Activated CD4-positive, alpha-beta T cell treated with anti-CD3 and anti-CD28 coated beads, Interleukin-2, amount 10 ng/mL, durations not matched to agents 24 days and 14 days (primary cell): Measurements from ENCODE around the gene MRPL24. TPM values are rescaled to one million over a fixed set of nuclear protein-coding genes. Genes with fewer than 3 reads are reported as not detected.

Source experiments
- DNase-seq: peaks from one replicate; pipeline ENCODE4 v3.0.0; 2022
- H3K27ac Mint-ChIP-seq: one replicate; pipeline ENCODE4 v1.8.0; 2022; ENCODE audit warnings: mild to moderate bottlenecking, mixed read lengths
- H3K27me3 Mint-ChIP-seq: one replicate; pipeline ENCODE4 v1.8.0; 2022; ENCODE audit warnings: mixed read lengths
- H3K36me3 Mint-ChIP-seq: one replicate; pipeline ENCODE4 v1.8.0; 2022; ENCODE audit warnings: low read depth, mild to moderate bottlenecking, mixed read lengths
- H3K4me1 Mint-ChIP-seq: one replicate; pipeline ENCODE4 v1.8.0; 2021; ENCODE audit warnings: mixed read lengths
- H3K4me3 Mint-ChIP-seq: one replicate; pipeline ENCODE4 v1.8.0; 2022; ENCODE audit warnings: mild to moderate bottlenecking, moderate library complexity, mixed read lengths
- H3K9me3 Mint-ChIP-seq: one replicate; pipeline ENCODE4 v1.8.0; 2021; ENCODE audit warnings: mixed read lengths
- intact Hi-C: fragments of 100-400 bp; cut with micrococcal nuclease; formaldehyde crosslinking; loops from one replicate; pipeline ENCODE4 v1.15.1; 2023
- total RNA-seq: library from RNA; stranded (reverse); gene quantifications from 2 replicates; pipeline ENCODE4 v1.2.3, GENCODE V29; 2022

MRPL24 gene
- total RNA-seq, 1 donor from 2014 or later, result 134 TPM

DNA sequence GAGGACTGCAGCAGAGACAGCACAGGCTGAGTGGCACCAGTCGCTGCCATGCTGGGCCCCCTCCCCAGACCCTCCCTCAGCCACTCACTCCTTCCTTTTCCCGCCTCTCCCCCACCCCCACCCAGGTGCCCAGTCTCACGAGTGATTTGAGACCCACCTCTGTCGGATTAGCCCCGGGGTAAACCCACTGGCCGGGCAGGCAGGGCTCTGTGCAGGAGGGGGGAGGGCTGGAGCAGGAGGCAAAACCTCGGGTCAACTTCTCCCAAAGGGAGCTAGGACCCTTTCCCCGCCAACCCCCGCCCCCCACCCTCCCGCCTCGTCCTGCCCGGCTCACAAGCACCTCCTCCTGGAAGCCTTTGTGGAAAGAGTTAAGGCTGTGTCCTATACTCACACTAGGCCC, 3.5 kb upstream of the MRPL24 start:
- no peaks in the 10 kb centered on the region for H3K9me3 Mint-ChIP-seq
- no peak overlapping the region for H3K27ac Mint-ChIP-seq
- H3K27me3 Mint-ChIP-seq, result no peaks in the 10 kb centered on the region
- intact Hi-C loops, result loop anchor here (5.0 kb wide), 1 partner anchor 73 kb away; the partner anchor contains the start of gene SH2D2A
- peaks cover 48% of the 10 kb centered on the region for H3K4me1 Mint-ChIP-seq
- no peak overlapping the region for H3K4me3 Mint-ChIP-seq
- no peak for DNase-seq
- H3K36me3 Mint-ChIP-seq, result peaks cover 65% of the 10 kb centered on the region

DNA sequence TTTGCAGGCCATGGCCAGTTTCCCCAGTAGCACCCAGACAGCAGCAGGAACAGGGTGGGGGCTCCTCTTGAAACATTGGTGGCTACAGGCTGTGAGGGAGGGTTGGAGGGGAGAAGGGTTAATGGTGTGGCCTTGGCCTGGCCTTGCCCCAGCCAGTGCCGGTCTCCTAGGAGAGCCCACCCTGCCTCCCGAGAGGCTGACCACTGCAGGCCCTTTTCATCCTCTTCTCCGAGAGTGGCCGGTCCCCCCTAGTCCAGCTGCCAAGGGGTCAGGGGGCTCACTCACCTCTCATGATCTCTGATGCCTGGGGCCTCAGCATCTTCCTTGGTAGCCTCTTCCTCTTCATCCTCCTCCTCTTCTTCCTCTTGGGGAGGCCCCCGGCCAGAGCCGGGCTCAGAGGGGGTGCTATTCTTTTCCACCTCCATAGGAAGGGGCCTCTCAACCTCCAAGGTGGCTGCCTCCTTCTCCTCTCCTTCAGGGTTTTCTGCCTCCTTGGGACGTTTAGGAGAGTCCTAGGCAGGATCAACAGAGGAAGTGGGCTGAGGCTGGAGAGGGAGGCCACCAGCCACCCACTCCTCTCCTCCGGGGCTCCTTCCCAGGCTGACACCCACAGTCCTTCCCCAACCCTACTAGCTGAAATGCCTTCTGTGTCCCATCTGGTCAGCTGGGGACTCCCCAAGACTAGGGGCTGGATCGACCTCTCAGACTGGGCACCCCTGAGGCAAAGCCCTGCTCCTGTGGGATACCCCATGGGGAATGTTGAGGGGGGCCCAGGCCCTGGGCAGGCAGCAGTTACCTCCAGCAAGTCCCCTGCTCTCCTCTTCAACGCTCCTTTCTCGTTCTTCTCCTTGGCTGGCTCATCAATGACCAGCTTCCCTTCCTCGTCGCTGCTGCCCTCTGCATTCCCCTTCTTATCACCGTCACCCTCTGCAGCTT, 2.7 kb upstream of the MRPL24 start:
- intact Hi-C loops, result loop anchor here (5.0 kb wide), 1 partner anchor 74 kb away; the partner anchor contains the start of gene SH2D2A
- Mint-ChIP-seq H3K36me3 (peaks cover 63% of the 10 kb centered on the region), H3K9me3 (no peaks in the 10 kb centered on the region), H3K27me3 (no peaks in the 10 kb centered on the region), H3K4me1 (peaks cover 41% of the 10 kb centered on the region), H3K4me3 (no peak overlapping the region), H3K27ac (peak overlapping the region; percentile 68)
- peak; percentile 60 for DNase-seq

DNA sequence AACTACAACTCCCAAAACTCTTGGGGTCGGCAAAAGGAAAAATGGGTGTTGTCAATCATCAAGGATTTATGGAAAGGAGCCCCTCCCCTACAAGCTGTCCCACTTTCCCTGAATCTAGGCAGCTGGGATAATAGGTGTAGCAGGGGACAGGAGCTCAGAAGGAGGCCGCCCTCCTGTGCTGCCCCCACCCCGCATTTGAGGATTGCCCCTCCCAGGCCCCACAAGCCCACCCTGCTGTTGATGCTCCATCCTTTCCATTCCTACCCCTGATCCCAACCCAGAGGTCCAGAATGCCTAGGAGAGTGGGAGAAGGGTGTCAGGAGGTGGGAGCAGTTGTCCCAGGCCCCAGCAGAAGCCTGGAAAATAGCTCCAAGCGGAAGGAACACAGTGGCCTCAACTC, 1.9 kb upstream of the MRPL24 start:
- H3K4me1 Mint-ChIP-seq, result peaks cover 34% of the 10 kb centered on the region
- peaks cover 67% of the 10 kb centered on the region for H3K36me3 Mint-ChIP-seq
- H3K27me3 Mint-ChIP-seq, result no peaks in the 10 kb centered on the region
- peak overlapping the region; percentile 48 for H3K27ac Mint-ChIP-seq
- intact Hi-C loops, result loop anchor here (5.0 kb wide), 1 partner anchor 74 kb away; the partner anchor contains the start of gene SH2D2A
- DNase-seq, result no peak
- H3K4me3 Mint-ChIP-seq, result no peak overlapping the region
- H3K9me3 Mint-ChIP-seq, result no peaks in the 10 kb centered on the region

DNA sequence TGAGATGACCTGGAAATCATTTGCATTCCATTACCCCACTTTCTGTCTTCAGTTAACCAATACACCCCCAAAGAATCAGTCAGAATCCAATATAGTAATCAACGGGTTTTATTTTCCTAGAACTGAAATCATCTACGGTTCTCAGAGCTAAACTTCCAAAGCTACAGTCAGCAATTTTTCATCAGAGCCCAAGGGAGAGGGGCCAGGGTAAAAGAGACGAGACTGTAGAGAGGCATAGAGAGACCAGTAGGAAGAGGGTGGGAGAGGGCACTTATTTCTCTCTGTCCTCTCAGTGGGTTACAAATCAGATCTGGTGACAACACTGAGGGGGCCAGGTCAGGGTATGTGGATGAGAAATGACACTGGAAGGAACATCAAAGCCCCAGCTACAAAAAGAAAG, 1.1 kb upstream of the MRPL24 start:
- no peaks in the 10 kb centered on the region for H3K9me3 Mint-ChIP-seq
- H3K4me3 Mint-ChIP-seq, result peak overlapping the region; percentile 98
- peaks cover 66% of the 10 kb centered on the region for H3K36me3 Mint-ChIP-seq
- intact Hi-C loops, result loop anchor here (5.0 kb wide), 1 partner anchor 75 kb away; the partner anchor contains the start of gene SH2D2A
- peaks cover 29% of the 10 kb centered on the region for H3K4me1 Mint-ChIP-seq
- H3K27ac Mint-ChIP-seq, result peak overlapping the region; percentile 96
- H3K27me3 Mint-ChIP-seq, result no peaks in the 10 kb centered on the region
- peak; percentile 60 for DNase-seq

DNA sequence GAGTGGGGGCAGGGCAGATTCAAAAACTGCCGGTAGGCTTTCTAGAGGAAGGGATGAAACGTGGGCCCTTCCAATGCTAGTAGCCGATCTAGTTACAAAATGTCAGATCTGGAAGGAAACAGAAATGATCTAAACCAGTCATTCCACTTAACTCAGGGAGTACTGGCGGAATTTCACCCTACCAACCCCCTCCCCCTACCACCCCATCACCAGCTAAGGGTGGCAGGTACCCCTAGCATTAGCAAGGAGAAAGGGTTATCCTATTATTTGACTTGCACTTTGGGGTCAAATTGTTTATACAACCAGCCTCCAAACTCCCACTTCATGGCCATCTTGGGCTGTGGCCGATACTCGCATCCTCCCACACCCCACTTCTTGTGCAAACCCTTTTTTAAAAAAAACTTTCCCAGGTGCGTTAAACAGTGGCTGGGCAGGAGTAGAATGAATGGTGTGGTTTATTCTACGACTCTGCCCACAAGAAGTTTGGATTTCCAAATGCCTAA, 644 bp upstream of the MRPL24 start:
- DNase-seq, result no peak
- Mint-ChIP-seq H3K36me3 (peaks cover 65% of the 10 kb centered on the region), H3K27ac (peak overlapping the region; percentile 96), H3K27me3 (no peaks in the 10 kb centered on the region), H3K9me3 (no peaks in the 10 kb centered on the region), H3K4me1 (peaks cover 28% of the 10 kb centered on the region), H3K4me3 (peak overlapping the region; percentile 98)
- intact Hi-C loops, result loop anchor here (1.0 to 5.0 kb wide), 4 partner anchors 10 to 76 kb away; partner anchors contain the start of genes HDGF, ISG20L2, METTL25B and PRCC

DNA sequence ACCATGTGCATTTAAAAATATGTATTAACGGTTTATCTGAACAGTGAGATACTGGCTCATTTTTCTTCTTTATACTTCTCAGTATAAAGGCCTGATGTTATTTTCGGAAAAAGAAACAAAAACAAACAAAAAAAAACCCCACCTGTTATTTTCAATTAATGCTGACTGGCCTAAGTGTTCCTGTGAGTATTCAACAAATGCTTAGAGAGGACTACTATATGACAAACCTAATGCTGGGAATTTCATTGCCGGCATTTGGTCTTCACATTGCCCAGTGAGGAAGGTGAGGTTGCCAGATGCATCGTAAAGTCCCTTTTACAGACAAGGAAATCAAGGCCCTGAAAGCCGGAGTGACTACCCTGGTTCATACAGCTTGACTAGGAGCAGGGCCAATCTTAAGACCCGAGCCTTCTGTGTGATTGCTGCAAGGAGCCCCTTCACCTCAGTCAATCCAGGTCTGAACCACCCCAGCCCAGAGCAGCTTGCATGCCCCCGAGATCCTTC, 599 bp downstream of the MRPL24 start:
- H3K4me1 Mint-ChIP-seq, result peaks cover 20% of the 10 kb centered on the region
- no peaks in the 10 kb centered on the region for H3K27me3 Mint-ChIP-seq
- H3K36me3 Mint-ChIP-seq, result peaks cover 62% of the 10 kb centered on the region
- intact Hi-C loops, result loop anchor here (5.0 kb wide), 1 partner anchor 77 kb away; the partner anchor contains the start of gene SH2D2A
- no peak for DNase-seq
- no peaks in the 10 kb centered on the region for H3K9me3 Mint-ChIP-seq
- H3K4me3 Mint-ChIP-seq, result peak overlapping the region; percentile 98
- peak overlapping the region; percentile 96 for H3K27ac Mint-ChIP-seq

DNA sequence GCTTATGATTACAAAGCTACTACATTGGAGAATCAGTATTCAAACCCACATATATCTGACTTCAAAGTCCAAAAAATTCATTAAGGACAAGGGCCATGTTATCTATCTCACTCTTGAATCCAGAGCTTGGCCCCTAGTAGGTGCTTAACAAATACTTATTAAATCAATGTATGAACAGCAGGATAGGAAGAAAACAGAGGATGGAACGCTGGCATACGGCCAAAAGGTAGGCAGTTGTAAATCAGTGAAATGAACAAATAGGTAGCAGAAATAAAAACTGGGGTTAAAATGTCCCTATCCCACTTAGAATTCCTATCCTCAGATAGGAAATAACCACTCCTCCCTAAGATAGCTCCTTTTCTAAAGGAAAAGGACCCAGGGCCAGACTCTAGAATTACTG, 2.0 kb downstream of the MRPL24 start:
- H3K27ac Mint-ChIP-seq, result peak overlapping the region; percentile 16
- no peaks in the 10 kb centered on the region for H3K9me3 Mint-ChIP-seq
- intact Hi-C loops, result no loop called here
- peaks cover 15% of the 10 kb centered on the region for H3K4me1 Mint-ChIP-seq
- H3K27me3 Mint-ChIP-seq, result no peaks in the 10 kb centered on the region
- H3K36me3 Mint-ChIP-seq, result peaks cover 53% of the 10 kb centered on the region
- no peak for DNase-seq
- peak overlapping the region; percentile 61 for H3K4me3 Mint-ChIP-seq

DNA sequence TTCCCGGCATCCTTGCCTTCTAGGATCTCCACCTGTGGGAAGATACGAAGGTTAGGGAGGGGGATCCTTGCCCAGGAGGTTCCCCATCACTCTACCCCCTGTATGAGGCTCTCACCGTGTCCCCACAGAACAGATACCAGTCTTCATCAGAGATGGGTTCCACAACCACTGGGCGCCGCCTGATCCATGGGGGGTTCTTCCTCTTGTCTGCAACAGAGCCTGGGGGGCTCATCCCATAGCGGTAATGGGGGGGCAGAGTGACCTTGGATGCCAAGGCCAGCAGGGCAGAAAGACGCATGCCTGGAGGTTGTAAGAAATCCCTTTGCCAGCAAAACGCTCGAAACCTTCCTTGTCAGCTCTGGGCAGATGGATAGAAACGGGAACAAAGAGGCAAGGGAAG, 2.5 kb downstream of the MRPL24 start:
- intact Hi-C loops, result no loop called here
- H3K4me1 Mint-ChIP-seq, result peaks cover 15% of the 10 kb centered on the region
- H3K36me3 Mint-ChIP-seq, result peaks cover 48% of the 10 kb centered on the region
- no peak overlapping the region for H3K4me3 Mint-ChIP-seq
- no peaks in the 10 kb centered on the region for H3K27me3 Mint-ChIP-seq
- no peak overlapping the region for H3K27ac Mint-ChIP-seq
- H3K9me3 Mint-ChIP-seq, result no peaks in the 10 kb centered on the region
- no peak for DNase-seq

DNA sequence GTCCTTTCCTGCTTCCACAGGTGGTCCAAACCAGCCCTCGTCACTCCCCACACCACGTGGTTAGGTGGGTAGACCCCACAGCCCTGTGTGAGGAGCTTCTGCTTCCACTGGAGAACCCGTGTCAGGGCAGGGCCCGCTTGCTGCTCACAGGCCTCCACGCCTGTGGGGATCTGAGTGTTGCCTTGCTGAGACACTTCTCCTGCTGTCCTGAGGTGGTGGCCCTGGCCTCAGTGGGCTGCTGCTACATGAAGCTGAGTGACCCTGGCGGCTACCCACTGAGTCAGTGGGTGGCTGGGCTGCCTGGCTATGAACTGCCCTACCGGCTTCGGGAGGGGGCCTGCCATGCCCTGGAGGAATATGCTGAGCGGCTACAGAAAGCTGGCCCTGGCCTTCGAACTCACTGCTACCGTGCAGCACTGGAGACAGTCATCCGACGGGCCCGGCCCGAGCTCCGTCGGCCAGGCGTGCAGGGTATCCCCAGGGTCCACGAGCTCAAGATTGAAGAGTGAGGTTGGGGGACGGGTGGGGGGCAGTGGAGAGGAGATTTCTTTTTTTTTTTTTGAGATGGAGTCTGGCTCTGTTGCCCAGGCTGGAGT, 6.8 kb downstream of the MRPL24 start:
- DNase-seq, result no peak
- intact Hi-C loops, result no loop called here
- Mint-ChIP-seq H3K27me3 (no peaks in the 10 kb centered on the region), H3K27ac (no peak overlapping the region), H3K4me1 (peaks cover 7% of the 10 kb centered on the region), H3K9me3 (no peaks in the 10 kb centered on the region), H3K4me3 (no peak overlapping the region), H3K36me3 (peaks cover 34% of the 10 kb centered on the region)

DNA sequence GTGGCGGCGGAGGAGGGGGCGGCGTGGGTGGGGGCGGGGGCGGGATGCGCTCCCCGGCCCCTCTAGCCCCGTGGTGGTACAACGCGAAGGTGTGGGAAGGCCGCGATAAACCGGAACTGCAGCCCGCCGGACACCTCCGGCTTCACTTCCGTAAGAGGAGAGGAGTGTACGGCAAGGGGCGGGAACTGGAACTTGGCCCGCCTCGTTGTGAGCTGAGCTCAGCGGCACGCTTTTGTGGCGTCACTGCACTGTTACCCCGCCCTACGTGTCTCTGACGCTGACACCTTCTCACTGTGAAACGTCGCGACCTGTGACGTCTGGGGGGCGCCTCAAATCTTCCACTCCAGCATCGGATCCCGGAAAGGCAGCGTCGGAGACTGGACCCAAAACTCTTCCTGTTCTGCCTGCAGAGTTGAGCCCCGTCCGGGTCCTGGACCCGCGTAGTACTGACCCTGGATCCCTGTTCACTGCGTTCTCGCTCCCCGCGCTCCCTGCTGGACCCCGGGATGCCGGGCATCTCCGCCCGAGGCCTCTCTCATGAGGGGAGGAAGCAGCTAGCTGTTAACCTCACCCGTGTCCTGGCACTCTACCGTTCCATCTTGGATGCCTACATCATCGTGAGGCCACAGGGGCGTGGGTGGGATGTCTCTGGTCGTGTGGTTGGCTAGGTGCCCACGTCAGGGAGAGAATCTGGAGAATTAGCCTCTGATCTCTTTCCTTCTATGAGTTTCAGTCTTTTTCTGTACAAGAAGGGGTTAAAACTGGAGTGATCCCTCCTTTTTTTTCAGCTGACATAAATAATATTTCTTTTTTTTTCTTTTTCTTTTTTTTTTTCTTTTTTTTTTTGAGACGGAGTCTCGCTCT, 12.1 kb downstream of the MRPL24 start, which contains the start of gene ISG20L2:
ISG20L2 (minus strand) TSS at position 168 of the 864 bp plus-strand sequence. CDS start 1,114 bp downstream, outside the sequence.
- DNase-seq, result peak; percentile 99
- Mint-ChIP-seq H3K4me3 (no peak within 1 kb of the TSS), H3K27me3 (no peaks in the 10 kb centered on the region), H3K27ac (no peak within 1 kb of the TSS), H3K36me3 (peaks cover 23% of the 10 kb centered on the region), H3K9me3 (no peaks in the 10 kb centered on the region), H3K4me1 (peaks cover 28% of the 10 kb centered on the region)
- intact Hi-C loops, result loop anchor here (1.0 to 10.0 kb wide), 8 partner anchors 12 to 674 kb away; partner anchors contain the start of genes CRABP2, HDGF, LAMTOR2 and MRPL24

DNA sequence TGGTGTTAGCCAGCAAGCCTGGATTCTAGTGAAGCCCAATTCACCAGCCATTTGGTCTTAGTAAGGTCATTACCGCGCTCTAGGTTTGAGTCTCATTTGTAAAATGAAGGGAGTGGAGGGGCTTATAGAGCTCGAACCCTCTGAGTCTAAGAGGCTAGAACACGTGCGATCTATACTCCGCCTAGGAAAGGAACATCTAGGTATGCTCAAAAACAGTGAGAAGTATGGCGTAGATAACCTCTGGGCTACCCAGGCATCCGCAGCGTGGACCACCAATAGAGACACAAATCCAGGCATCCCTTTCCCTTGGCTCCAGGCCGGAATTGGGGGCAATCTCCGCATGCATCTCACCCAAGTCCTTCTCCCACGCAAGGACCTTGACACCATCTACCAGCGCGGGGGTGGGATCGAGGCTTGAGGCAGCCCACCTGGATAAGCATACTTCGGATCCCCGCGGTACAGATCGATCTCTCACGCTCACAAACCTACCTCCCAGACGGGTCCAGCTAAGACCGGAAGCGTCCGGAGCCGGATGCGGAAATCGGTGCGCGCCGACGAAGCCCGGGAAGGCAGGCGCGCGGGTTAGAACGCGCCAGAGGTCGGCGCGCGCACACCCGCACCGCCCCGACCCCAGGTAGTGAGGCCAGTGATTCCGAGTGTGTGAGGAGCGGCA, 12.8 kb downstream of the MRPL24 start, which contains the start of gene METTL25B:
METTL25B (plus strand) TSS at position 544 of the 673 bp plus-strand sequence. CDS start 636 bp downstream, outside the sequence.
- H3K4me3 Mint-ChIP-seq, result no peak within 1 kb of the TSS
- peaks cover 34% of the 10 kb centered on the region for H3K4me1 Mint-ChIP-seq
- peaks cover 28% of the 10 kb centered on the region for H3K36me3 Mint-ChIP-seq
- peak; percentile 95 for DNase-seq
- no peak within 1 kb of the TSS for H3K27ac Mint-ChIP-seq
- H3K27me3 Mint-ChIP-seq, result no peaks in the 10 kb centered on the region
- no peaks in the 10 kb centered on the region for H3K9me3 Mint-ChIP-seq
- intact Hi-C loops, result loop anchor here (1.0 to 10.0 kb wide), 8 partner anchors 13 to 673 kb away; partner anchors contain the start of genes CRABP2, HDGF, LAMTOR2 and MRPL24

DNA sequence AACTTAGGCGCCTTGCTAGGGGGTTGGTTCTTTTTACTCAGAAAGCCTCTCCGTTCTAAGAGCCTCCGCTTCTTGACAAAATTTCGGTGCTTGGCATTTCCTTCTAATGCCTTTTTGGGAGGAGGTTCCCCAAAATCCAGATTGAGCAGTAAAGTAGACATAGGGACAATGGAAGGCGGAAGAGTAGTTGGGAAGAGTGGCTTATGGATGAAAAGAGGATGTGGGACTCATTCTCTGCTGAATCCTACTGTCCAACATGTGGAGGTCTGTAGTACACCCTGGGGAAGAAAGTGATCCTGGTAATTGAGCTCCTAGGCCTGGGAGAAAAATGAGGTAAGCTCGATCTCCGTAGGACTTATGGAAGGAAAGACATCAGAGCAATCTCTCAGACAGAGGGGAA, 13.4 kb downstream of the MRPL24 start:
- no peak for DNase-seq
- no peaks in the 10 kb centered on the region for H3K27me3 Mint-ChIP-seq
- no peak overlapping the region for H3K4me3 Mint-ChIP-seq
- no peaks in the 10 kb centered on the region for H3K9me3 Mint-ChIP-seq
- peaks cover 34% of the 10 kb centered on the region for H3K4me1 Mint-ChIP-seq
- no peak overlapping the region for H3K27ac Mint-ChIP-seq
- intact Hi-C loops, result loop anchor here (10.0 kb wide), 1 partner anchor 673 kb away; the partner anchor contains the start of genes LAMTOR2 and UBQLN4
- peaks cover 25% of the 10 kb centered on the region for H3K36me3 Mint-ChIP-seq
